ENCODE measurements around the gene TRIB2. TPM values are rescaled to one million over a fixed set of nuclear protein-coding genes. Genes with fewer than 3 reads are reported as not detected.
A peak's percentile ranks its signal among the peaks of the same experiment; 100 is the strongest.

The TRIB2 gene
- total and polyA plus RNA-seq, 2 experiments from 2014 or later, result 42.3 to 73.2 TPM

- Histone ChIP-seq H3K27ac (no peak overlapping the region), H3K36me3 (no peaks in the 10 kb centered on the region), H3K27me3 (no peaks in the 10 kb centered on the region), H3K9me3 (ENCODE audit: low read depth) (no peaks in the 10 kb centered on the region), H3K4me3 (no peak overlapping the region), H3K4me1 (ENCODE audit: low read depth) (no peaks in the 10 kb centered on the region)
- TF ChIP-seq, protein P1, sequence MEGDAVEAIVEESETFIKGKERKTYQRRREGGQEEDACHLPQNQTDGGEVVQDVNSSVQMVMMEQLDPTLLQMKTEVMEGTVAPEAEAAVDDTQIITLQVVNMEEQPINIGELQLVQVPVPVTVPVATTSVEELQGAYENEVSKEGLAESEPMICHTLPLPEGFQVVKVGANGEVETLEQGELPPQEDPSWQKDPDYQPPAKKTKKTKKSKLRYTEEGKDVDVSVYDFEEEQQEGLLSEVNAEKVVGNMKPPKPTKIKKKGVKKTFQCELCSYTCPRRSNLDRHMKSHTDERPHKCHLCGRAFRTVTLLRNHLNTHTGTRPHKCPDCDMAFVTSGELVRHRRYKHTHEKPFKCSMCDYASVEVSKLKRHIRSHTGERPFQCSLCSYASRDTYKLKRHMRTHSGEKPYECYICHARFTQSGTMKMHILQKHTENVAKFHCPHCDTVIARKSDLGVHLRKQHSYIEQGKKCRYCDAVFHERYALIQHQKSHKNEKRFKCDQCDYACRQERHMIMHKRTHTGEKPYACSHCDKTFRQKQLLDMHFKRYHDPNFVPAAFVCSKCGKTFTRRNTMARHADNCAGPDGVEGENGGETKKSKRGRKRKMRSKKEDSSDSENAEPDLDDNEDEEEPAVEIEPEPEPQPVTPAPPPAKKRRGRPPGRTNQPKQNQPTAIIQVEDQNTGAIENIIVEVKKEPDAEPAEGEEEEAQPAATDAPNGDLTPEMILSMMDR (IDR thresholded peaks at IDR 0.05; ENCODE audit: low read depth, low read length), result no peak
- no peak for DNase-seq (ENCODE audit: low read depth in 1 of 2, low spot score in 1 of 2)
Measured at GRCh38 chr2:12754643-12755042, 37.9 kb downstream of the TRIB2 start.

GRCh38 chr2:12755384-12755783 lies 38.6 kb downstream of the TRIB2 start:
- Histone ChIP-seq H3K9me3 (ENCODE audit: low read depth) (no peaks in the 10 kb centered on the region), H3K36me3 (no peaks in the 10 kb centered on the region), H3K27ac (no peak overlapping the region), H3K27me3 (no peaks in the 10 kb centered on the region), H3K4me3 (no peak overlapping the region), H3K4me1 (ENCODE audit: low read depth) (no peaks in the 10 kb centered on the region)
- TF ChIP-seq, protein P1 (IDR thresholded peaks at IDR 0.05; ENCODE audit: low read depth, low read length), result no peak
- no peak for DNase-seq (ENCODE audit: low read depth in 1 of 2, low spot score in 1 of 2)

- Histone ChIP-seq H3K4me1 (ENCODE audit: low read depth) (no peaks in the 10 kb centered on the region), H3K36me3 (no peaks in the 10 kb centered on the region), H3K27me3 (no peaks in the 10 kb centered on the region), H3K27ac (no peak overlapping the region), H3K4me3 (no peak overlapping the region), H3K9me3 (ENCODE audit: low read depth) (no peaks in the 10 kb centered on the region)
- DNase-seq (ENCODE audit: low read depth in 1 of 2, low spot score in 1 of 2), result peak in 1 of 2 donors; percentile 86
- TF ChIP-seq, protein P1 (IDR thresholded peaks at IDR 0.05; ENCODE audit: low read depth, low read length), result no peak
Measured at GRCh38 chr2:12759248-12759647, 42.5 kb downstream of the TRIB2 start.

GRCh38 chr2:12761104-12761503 lies 44.4 kb downstream of the TRIB2 start:
- no peaks in the 10 kb centered on the region for H3K27me3 ChIP-seq
- DNase-seq (ENCODE audit: low read depth in 1 of 2, low spot score in 1 of 2), result no peak
- H3K27ac ChIP-seq, result no peak overlapping the region
- H3K36me3 ChIP-seq, result no peaks in the 10 kb centered on the region
- no peaks in the 10 kb centered on the region for H3K9me3 ChIP-seq (ENCODE audit: low read depth)
- no peak overlapping the region for H3K4me3 ChIP-seq
- no peaks in the 10 kb centered on the region for H3K4me1 ChIP-seq (ENCODE audit: low read depth)
- TF ChIP-seq, protein P1 (IDR thresholded peaks at IDR 0.05; ENCODE audit: low read depth, low read length), result no peak

DNA sequence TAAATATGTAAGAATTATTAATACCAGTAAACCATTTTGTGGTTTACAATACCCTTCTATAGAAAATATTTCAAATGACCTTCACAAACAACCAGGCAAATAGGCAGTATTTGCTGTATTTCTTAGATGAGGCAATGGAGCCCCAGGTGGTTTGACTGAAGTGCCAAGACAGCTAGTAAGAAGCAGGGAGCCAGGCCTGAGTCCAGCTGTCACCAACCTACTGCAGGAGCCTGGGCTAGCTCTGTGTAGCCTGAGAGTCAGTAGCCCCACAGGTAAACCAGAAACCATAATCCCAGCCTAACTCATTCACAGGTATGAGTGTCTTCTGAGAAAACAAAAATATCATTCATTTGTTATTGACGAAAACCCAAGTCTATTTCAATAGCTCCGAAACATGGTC lies 45.6 kb downstream of the TRIB2 start:
- H3K36me3 ChIP-seq, result no peaks in the 10 kb centered on the region
- H3K9me3 ChIP-seq (ENCODE audit: low read depth), result no peaks in the 10 kb centered on the region
- no peak overlapping the region for H3K27ac ChIP-seq
- no peak overlapping the region for H3K4me3 ChIP-seq
- H3K4me1 ChIP-seq (ENCODE audit: low read depth), result no peaks in the 10 kb centered on the region
- TF ChIP-seq, protein P1 (IDR thresholded peaks at IDR 0.05; ENCODE audit: low read depth, low read length), result no peak
- DNase-seq (ENCODE audit: low read depth in 1 of 2, low spot score in 1 of 2), result no peak
- H3K27me3 ChIP-seq, result no peaks in the 10 kb centered on the region

DNA sequence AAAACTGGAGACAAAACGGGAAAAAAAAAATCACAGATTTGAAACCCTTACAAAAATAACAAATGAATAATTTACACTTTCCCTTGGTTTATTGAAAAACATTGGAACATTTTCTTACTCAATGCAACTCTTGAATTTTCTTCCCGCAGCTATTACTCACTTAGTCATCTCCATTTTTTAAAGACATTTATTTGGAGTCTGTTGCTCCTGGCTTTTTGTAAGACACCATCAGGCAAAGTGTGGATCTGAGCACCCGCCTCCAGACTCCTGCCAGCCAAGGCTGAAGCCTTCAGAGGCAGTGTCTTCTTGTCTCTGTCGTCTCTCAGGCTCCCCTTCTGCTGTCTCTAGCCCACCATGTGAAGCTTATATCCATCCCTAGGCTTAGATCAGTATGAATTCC lies 46.2 kb downstream of the TRIB2 start:
- no peaks in the 10 kb centered on the region for H3K27me3 ChIP-seq
- no peak overlapping the region for H3K4me3 ChIP-seq
- no peaks in the 10 kb centered on the region for H3K36me3 ChIP-seq
- H3K27ac ChIP-seq, result no peak overlapping the region
- H3K4me1 ChIP-seq (ENCODE audit: low read depth), result no peaks in the 10 kb centered on the region
- TF ChIP-seq, protein P1 (IDR thresholded peaks at IDR 0.05; ENCODE audit: low read depth, low read length), result no peak
- no peaks in the 10 kb centered on the region for H3K9me3 ChIP-seq (ENCODE audit: low read depth)
- DNase-seq (ENCODE audit: low read depth in 1 of 2, low spot score in 1 of 2), result no peak

Measured in cardiac muscle cell (in vitro differentiated cells and primary cell).